Endothelial cell of hepatic sinusoid (primary cell): ENCODE results near the gene ALG1.
"Not testable (repeated sequence)": the region's sequence is repeated elsewhere in the genome, so short reads cannot be mapped to it uniquely, and the experiment has no call there.

Source experiments
- in situ Hi-C: cut with HindIII; loops from 2 replicates; pipeline ENCODE4 v1.10.0; 2017; ENCODE audit warnings: low sequenced_read_pairs

The ALG1 gene

DNA sequence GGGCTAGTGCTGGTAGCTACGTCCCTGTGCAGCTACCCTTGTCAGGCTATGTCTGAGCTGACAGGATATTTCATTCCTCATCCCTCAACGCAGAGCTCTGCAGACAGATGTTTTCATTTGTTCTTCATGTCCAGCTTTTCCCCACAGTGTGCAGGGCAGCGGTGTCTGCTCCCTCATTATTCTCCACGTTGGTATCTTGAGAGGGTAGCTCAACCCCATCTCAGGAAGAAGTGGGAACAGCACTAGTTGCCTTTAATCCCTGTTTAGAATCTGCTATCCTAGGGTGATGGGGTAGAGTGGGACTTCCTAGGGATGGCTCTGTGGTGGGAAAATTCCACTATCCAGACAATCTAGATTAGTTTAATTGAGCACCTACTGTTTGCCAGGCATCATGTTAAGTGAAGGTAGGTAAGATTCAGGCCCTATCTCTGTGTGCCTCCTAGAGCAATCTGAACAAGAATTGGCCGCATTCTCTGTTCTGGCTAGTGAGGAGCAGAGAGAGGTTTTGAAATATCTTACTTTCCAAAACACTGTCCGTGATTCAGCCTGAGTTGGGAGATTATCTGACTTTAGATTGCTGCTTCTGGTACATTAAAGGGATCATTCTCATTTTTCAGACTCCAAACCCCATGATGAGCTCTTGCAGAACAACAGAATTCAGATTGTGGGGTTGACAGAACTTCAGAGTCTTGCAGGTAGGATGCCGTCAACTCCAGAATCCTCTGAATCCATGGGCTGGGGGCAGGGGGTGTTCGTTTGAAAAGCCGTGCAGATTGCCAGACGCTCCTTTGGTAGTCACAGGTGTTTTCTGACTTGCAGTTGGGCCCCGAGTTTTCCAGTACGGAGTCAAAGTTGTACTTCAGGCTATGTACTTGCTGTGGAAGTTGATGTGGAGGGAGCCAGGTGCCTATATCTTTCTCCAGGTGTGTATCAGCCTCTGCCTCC lies 963 bp downstream of the ALG1 start:
- in situ Hi-C loops = no loop called here

- in situ Hi-C loops = no loop called here
Observed at GRCh38 chr16:5073279-5073629, 1.6 kb downstream of the ALG1 start.

DNA sequence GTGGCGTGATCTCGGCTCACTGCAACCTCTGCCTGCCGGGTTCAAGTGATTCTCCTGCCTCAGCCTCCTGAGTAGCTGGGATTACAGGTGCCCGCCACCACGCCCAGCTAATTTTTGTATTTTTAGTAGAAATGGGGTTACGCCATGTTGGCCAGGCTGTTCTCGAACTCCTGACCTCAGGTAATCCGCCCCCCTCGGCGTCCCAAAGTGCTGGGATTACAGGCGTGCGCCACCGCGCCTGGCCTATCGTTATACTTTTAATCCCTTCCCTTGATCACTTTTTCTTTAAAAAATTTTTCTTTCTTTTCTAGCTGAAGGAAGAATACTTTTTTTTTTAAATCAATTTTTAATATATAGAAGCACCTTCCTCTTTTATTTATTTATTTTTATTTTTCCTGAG lies 2.1 kb downstream of the ALG1 start:
- in situ Hi-C loops = not testable (repeated sequence)

- in situ Hi-C loops = no loop called here
Observed at GRCh38 chr16:5075637-5076036, 4.0 kb downstream of the ALG1 start.

GRCh38 chr16:5077304-5077703 lies 5.7 kb downstream of the ALG1 start:
- in situ Hi-C loops = no loop called here

GRCh38 chr16:5078626-5079025 lies 7.0 kb downstream of the ALG1 start:
- in situ Hi-C loops = no loop called here

- in situ Hi-C loops = not testable (repeated sequence)
Observed at GRCh38 chr16:5080461-5080860, 8.8 kb downstream of the ALG1 start.

GRCh38 chr16:5080996-5081395 lies 9.4 kb downstream of the ALG1 start:
- in situ Hi-C loops = not testable (repeated sequence)

- in situ Hi-C loops = not testable (repeated sequence)
Observed at GRCh38 chr16:5083646-5084045, 12.0 kb downstream of the ALG1 start.

- in situ Hi-C loops = not testable (repeated sequence)
Observed at GRCh38 chr16:5084099-5084731, 12.6 kb downstream of the ALG1 start.

GRCh38 chr16:5084802-5085201 lies 13.2 kb downstream of the ALG1 start:
- in situ Hi-C loops = not testable (repeated sequence)

DNA sequence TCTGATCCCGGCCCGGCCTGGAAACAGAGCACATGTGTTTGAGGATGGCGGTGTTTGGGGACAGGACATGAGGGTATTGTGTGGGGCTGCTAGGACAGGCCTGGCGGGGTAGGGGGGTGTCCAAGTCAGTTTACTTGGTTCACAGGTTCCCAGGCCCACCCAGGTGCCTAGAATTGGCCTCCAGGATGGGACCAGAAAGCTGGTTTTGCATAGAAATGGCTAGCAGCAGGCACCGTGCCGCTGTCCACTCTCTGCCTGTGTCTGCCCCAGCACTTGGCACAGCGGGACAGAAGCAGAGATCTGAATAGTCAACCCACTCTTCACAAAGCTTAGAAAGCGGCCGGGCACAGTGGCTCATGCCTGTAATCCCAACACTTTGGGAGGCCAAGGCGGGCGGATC lies 14.1 kb downstream of the ALG1 start:
- in situ Hi-C loops = not testable (repeated sequence)

DNA sequence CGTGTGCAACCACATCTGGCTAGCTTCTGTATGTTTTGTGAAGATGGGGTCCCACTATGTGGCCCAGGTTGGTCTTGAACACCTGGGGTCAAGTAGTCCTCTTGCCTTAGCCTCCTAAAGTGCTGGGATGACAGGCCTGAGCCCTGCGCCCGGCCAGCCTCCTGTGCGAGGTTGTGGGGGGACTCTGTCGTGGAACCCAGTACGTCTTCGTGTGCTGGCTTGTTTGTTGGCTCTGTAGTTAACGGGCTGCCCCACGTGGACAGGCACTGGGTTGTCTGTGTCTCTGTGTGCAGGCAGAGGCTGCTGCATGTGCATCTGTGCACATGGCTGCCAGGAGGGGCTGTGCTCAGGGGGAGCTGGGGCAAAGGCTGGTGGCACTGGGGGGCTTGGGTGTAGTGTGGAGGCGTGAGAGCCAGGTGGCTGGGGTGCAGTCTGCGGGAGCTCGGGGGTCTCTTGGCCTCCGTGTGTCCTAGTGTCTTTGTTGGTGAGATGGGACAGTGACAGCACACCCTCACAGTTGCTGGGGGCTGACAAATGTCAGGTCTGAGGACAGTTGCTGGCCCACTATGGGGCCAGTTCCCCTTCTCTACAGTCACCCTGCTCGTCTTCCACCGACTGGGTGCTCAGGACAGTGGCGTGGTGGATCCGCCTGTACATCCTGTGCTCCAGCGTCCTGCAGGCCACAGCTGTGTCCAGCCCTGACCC lies 16.6 kb downstream of the ALG1 start:
- in situ Hi-C loops = not testable (repeated sequence)

- in situ Hi-C loops = not testable (repeated sequence)
Observed at GRCh38 chr16:5088936-5089335, 17.3 kb downstream of the ALG1 start.

- in situ Hi-C loops = not testable (repeated sequence)
Observed at GRCh38 chr16:5089911-5090555, 18.4 kb downstream of the ALG1 start.

DNA sequence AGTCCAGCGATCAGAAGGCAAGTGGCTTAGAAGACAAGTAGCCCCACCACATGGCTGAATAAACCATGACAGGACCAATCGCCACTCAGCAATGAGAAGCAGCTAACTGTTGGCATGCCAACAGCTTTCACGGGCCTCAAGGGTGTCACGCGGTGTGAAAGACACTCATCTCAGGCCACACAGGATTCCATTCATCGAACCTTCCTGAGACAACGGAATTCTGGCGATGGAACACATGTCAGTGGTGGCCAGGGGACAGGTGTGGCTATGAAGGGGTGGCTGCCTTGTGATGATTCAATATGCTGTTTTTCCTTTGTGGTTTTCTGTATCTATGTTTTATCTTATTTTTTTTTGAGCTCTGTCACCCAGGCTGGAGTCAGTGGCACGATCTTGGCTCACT lies 18.9 kb downstream of the ALG1 start:
- in situ Hi-C loops = not testable (repeated sequence)

DNA sequence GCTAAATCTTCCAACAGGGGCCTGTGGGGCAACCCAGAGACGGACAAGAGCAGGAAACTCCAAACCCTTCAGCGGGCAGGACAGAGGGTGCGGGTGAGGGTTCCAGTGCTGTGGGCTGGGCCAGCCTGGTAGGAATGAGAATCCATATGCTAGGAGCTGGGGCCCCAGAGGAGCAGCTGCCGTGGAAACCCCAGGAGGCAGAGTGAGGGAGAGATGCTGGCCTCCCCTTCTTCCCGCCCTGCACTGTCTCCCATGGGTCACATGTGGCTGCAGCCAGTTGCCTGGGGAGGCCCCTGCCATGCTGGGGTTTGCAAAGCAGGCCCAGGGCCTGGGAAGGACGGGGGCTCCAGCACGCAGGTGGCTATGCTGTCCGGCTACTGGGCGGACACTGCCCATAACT lies 21.4 kb downstream of the ALG1 start:
- in situ Hi-C loops = not testable (repeated sequence)

DNA sequence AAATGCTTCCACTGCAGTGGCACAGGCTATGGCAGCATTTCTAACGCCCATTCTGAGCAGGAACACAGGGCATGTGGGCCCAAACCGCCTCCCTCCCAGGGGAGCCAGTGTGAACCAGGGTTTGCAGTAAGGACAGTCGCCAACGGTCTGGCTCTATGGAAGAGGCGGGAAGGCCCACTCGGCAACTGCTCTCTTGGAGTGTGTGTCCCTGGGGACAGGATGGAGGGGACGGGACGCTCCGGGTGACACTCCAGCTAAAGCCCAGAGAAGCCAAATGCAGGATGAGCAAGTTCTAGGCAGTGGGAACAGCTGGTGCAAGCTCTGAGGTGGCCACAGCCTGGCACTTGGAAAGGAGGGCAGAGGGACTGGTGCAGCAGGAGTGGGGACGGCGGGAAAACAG lies 22.1 kb downstream of the ALG1 start:
- in situ Hi-C loops = not testable (repeated sequence)

GRCh38 chr16:5095145-5095830 lies 23.6 kb downstream of the ALG1 start:
- in situ Hi-C loops = not testable (repeated sequence)

GRCh38 chr16:5096437-5097060 lies 24.9 kb downstream of the ALG1 start:
- in situ Hi-C loops = not testable (repeated sequence)
